NCI-H748 treated with DMSO at 0.1 percent for 48 hours (cell line): ENCODE data around the gene FAM169A.
"Not testable (repeated sequence)": the region's sequence is repeated elsewhere in the genome, so short reads cannot be mapped to it uniquely, and the experiment has no call there.

Experiments used
- DNase-seq: peaks from one replicate; lab custom pipeline; 2025; lab: John Stamatoyannopoulos, UW

Gene FAM169A, protein sequence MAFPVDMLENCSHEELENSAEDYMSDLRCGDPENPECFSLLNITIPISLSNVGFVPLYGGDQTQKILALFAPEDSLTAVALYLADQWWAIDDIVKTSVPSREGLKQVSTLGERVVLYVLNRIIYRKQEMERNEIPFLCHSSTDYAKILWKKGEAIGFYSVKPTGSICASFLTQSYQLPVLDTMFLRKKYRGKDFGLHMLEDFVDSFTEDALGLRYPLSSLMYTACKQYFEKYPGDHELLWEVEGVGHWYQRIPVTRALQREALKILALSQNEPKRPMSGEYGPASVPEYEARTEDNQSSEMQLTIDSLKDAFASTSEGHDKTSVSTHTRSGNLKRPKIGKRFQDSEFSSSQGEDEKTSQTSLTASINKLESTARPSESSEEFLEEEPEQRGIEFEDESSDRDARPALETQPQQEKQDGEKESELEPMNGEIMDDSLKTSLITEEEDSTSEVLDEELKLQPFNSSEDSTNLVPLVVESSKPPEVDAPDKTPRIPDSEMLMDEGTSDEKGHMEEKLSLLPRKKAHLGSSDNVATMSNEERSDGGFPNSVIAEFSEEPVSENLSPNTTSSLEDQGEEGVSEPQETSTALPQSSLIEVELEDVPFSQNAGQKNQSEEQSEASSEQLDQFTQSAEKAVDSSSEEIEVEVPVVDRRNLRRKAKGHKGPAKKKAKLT

DNA sequence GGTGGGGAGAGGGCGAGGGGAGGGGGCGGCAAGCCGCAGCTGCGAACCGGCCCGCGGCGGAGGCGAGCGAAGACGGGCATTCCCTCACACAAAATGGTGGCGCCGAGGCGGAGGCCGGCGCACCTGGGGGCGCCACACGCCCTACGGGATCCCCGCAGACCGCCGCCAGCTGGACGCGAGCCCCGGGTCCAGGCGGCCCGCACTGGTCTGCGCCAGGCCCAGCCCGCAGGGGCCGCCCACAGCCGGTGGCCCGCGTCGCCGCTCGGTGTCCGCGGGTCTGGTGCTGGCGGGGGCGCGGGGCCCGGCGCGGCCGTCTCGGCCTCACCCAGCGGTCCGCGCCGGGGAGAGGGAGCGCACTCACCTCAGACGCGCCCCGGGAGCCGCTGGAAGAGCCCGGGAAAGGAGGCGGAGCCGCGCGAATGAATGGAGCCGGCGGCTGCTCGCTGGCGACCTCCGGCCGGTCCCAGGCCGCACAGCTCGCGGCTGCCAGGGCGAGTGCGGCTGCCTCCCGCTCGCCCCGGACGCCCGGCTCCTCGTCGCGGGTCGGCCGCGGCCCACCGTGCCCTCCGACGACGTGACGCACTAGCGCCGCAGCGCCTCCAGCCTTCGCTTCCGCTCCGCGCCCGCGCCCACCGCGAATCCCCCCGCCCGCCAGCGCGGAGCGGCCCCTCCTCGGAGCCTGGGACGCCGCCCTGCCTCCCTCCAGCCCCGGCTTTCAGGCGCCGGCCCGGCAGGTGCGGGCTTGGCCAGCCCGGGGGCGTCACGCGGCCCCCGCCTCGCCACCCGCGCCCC is at the start of gene FAM169A:
Gene FAM169A (minus strand): TSS at position 584 of the 792 bp plus-strand sequence. CDS start 24,711 bp downstream, outside the sequence.
- DNase-seq, result no peak

DNA sequence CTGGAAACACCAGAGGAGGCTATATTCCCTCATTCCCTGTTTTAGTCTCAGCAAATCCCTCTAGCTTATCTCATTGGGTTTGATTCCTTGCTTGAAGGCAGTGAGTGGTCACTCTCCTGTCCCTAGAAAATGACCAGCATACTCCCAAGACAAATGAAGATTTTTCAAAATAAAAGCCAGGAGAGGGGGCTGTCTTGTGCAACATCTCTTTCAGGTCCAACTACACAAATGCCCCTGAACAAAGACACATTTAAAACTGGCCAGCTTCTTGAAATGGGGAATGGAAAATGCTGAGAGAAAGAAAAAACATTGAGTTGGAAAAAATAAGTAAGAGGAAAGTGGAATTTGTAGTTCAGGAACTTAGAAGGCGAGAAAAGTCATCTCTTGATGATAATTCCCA is 49.3 kb upstream of the FAM169A start:
- DNase-seq, result no peak

GRCh38 chr5:74911421-74911820 is 45.2 kb upstream of the FAM169A start:
- not testable (repeated sequence) for DNase-seq

DNA sequence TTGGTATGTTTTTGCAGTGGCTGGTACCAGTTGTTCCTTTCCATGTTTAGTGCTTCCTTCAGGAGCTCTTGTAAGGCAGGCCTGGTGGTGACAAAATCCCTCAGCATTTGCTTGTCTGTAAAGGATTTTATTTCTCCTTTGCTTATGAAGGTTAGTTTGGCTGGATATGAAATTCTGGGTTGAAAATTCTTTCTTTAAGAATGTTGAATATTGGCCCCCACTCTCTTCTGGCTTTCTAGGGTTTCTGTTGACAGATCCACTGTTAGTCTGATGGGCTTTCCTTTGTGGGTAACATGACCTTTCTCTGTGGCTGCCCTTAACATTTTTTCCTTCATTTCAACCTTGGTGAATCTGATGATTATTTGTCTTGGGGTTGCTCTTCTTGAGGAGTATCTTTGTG is 43.7 kb upstream of the FAM169A start:
- not testable (repeated sequence) for DNase-seq

DNA sequence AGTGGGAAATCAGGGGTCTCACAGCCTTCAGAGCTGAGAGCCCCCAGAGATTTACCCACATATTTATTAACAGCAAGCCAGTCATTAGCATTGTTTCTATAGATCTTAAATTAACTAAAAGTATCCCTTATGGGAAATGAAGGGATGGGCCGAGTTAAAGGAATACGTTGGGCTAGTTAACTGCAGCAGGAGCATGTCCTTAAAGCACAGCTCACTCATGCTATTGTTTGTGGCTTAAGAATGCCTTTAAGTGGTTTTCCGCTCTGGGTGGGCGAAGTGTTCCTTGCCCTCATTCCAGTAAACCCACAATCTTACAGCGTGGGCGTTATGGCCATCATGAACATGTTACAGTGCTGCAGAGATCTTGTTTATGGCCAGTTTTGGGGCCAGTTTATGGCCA is 42.0 kb upstream of the FAM169A start:
- not testable (repeated sequence) for DNase-seq

DNA sequence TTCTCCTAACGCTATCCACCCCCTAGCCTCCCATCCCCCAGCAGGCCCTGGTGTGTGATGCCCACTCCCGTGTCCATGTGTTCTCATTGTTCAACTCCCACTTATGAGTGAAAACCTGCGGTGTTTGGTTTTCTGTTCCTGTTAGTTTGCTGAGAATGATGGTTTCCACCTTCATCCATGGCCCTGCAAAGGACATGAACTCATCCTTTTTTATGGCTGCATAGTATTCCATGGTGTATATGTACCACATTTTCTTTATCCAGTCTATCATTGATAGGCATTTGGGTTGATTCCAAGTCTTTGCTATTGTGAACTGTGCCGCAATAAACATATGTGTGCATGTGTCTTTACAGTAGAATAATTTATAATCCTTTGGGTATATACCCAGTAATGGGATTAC is 38.5 kb upstream of the FAM169A start:
- not testable (repeated sequence) for DNase-seq

GRCh38 chr5:74903165-74903787 is 37.1 kb upstream of the FAM169A start:
- no peak for DNase-seq

DNA sequence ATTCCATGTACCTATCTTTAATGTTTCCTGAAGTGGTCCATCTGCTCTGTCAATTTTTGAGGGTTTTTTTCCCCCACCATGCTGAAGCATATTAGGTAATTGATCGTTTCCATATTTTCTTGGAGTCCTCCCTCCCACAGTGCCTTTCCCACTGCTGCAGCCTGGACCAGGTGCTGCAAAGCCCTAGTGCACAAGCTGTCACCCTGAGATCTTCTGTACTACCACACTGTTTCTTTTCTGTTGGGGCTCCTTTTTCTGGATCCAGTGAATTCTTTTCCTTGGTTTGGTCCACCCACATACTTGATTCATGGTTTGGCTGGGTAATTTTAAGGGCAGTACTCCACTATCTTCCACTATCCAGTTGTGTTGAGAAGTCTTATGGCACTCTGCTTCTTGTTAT is 30.9 kb upstream of the FAM169A start:
- DNase-seq, result no peak

DNA sequence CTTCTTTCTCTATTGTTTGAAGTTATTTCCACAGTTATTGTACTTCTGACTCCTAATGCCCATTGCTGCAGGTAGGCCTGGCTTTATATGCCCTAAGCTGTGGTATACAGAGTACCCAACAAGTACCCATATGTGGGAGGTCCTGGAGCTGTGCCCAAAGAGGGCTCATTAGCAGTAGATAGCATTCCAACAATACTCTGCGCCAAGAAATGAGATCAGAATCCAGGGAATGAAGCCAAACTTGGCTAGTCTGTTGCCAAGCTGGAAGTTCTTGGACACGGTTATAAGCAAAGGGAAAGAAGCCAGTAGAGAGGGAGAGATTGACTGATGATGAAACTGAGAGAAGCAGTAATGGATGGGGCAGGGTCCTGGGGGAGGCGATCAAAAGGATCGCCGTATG is 29.7 kb upstream of the FAM169A start:
- DNase-seq, result no peak

GRCh38 chr5:74894351-74894750 is 28.2 kb upstream of the FAM169A start:
- DNase-seq, result no peak

GRCh38 chr5:74892921-74893320 is 26.7 kb upstream of the FAM169A start:
- no peak for DNase-seq

GRCh38 chr5:74889523-74890105 is 23.4 kb upstream of the FAM169A start:
- DNase-seq, result no peak

- DNase-seq, result no peak
Measured at GRCh38 chr5:74888117-74888516, 21.9 kb upstream of the FAM169A start.

- no peak for DNase-seq
Measured at GRCh38 chr5:74885170-74885569, 19.0 kb upstream of the FAM169A start.

GRCh38 chr5:74882379-74883134 is 16.4 kb upstream of the FAM169A start:
- DNase-seq, result not testable (repeated sequence)

DNA sequence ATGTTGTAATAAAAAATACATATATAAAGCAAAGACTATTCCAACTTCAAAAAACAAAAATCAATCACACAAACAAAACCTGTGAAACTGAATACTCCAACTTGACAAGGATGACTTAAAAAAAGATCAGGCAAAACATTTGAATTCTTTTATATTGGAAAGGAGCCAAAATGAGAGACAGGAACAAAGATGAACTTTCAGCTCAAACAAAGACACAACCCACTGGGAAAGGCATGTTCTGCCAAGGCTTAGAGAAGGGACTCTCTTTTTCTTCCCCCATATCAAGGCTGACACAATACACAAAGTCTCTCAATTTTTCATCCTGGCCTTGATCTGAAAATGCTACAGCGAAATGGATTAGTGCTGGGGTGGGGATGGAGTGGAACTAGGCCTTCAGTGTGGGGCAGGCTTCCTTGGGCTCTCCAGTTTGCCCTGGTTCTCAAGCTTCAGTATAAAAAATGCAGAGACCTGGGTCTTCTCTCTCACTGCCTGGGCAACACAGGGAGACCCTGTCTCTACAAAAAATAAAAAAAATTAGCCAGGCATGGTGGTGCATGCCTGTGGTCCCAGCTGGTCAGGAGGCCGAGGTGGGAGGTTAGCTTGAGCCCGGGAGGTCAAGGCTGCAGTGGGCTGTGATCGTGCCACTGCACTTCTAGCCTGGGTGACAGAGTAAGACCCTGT is 11.6 kb upstream of the FAM169A start:
- no peak for DNase-seq

- DNase-seq, result no peak
Measured at GRCh38 chr5:74875994-74876791, 10.0 kb upstream of the FAM169A start.

GRCh38 chr5:74873525-74874249 is 7.5 kb upstream of the FAM169A start:
- DNase-seq, result no peak
